Neuronal stem cell (in vitro differentiated cells): ENCODE data around the gene WDFY3. TPM values are rescaled to one million over a fixed set of nuclear protein-coding genes. Genes with fewer than 3 reads are reported as not detected.

Experiments
- DNase-seq: peaks from one replicate; pipeline ENCODE4 v3.0.0-alpha.2; 2013; ENCODE audit warnings: low spot score
- H2AFZ ChIP-seq: one replicate; pipeline ENCODE4 v1.6.1; 2013; ENCODE audit warnings: mild to moderate bottlenecking, low read length, inconsistent platforms
- H2AK5ac ChIP-seq: 2 replicates; pipeline ENCODE4 v1.6.1; 2013; ENCODE audit warnings: low read depth, mild to moderate bottlenecking, inconsistent platforms, low read length, moderate library complexity, mixed read lengths
- H2BK120ac ChIP-seq: 2 replicates; pipeline ENCODE4 v1.6.1; 2013; ENCODE audit warnings: low read depth, mild to moderate bottlenecking, inconsistent platforms, low read length, moderate library complexity, mixed read lengths
- H2BK12ac ChIP-seq: one replicate; pipeline ENCODE4 v1.6.1; 2013; ENCODE audit warnings: low read length, inconsistent platforms
- H2BK15ac ChIP-seq: 2 replicates; pipeline ENCODE4 v1.6.1; 2013; ENCODE audit warnings: mild to moderate bottlenecking, low read length, inconsistent platforms, mixed read lengths
- H2BK5ac ChIP-seq: one replicate; pipeline ENCODE4 v1.6.1; 2013; ENCODE audit warnings: inconsistent platforms, mild to moderate bottlenecking, low read length, moderate library complexity
- H3K14ac ChIP-seq: one replicate; pipeline ENCODE4 v1.6.1; 2013; ENCODE audit warnings: low read length, inconsistent platforms
- H3K18ac ChIP-seq: 2 replicates; pipeline ENCODE4 v1.6.1; 2013; ENCODE audit warnings: low read length, inconsistent platforms
- H3K23ac ChIP-seq: 2 replicates; pipeline ENCODE4 v1.6.1; 2013; ENCODE audit warnings: low read depth, mild to moderate bottlenecking, mixed read lengths, low read length, inconsistent platforms; ENCODE audit not compliant: poor library complexity
- H3K27ac ChIP-seq: replicated peaks from 3 replicates; pipeline ENCODE4 v1.5.1; 2013; ENCODE audit warnings: low read length, inconsistent platforms
- H3K27me3 ChIP-seq, 3 experiments: 2 replicates each; pipeline ENCODE4 v1.6.1; 2013; ENCODE audit warnings: low read length in 3 of 3, mild to moderate bottlenecking in 2 of 3, inconsistent platforms in 1 of 3, low read depth in 1 of 3, mixed read lengths in 1 of 3, moderate library complexity in 1 of 3; ENCODE audit not compliant: control insufficient read depth in 3 of 3, insufficient read depth in 3 of 3
- H3K36me3 ChIP-seq, 2 donors: replicated peaks in 1 of 2; 2 replicates each; pipeline ENCODE4 v1.6.1; 2013; ENCODE audit warnings: low read length in 2 of 2; ENCODE audit not compliant: control insufficient read depth in 2 of 2, insufficient read depth in 2 of 2
- H3K4ac ChIP-seq: 2 replicates; pipeline ENCODE4 v1.6.1; 2013; ENCODE audit warnings: inconsistent platforms, mild to moderate bottlenecking, low read length, moderate library complexity
- H3K4me1 ChIP-seq, 2 donors: 1 replicate in 1 of 2; 2 replicates in 1 of 2; pipeline ENCODE4 v1.6.1; 2013; ENCODE audit warnings: low read length in 2 of 2, low read depth in 1 of 2; ENCODE audit not compliant: control insufficient read depth in 2 of 2, insufficient read depth in 1 of 2
- H3K4me2 ChIP-seq: one replicate; pipeline ENCODE4 v1.6.1; 2013; ENCODE audit warnings: mild to moderate bottlenecking, low read length, inconsistent platforms; ENCODE audit not compliant: insufficient read depth, poor library complexity, severe bottlenecking
- H3K4me3 ChIP-seq, 2 donors: 2 replicates each; pipeline ENCODE4 v1.5.1; 2013; ENCODE audit warnings: low read length in 2 of 2, mild to moderate bottlenecking in 2 of 2, inconsistent platforms in 1 of 2, moderate library complexity in 1 of 2
- H3K79me1 ChIP-seq: one replicate; pipeline ENCODE4 v1.6.1; 2013; ENCODE audit warnings: low read depth, mild to moderate bottlenecking, inconsistent platforms, low read length, moderate library complexity
- H3K9ac ChIP-seq: one replicate; pipeline ENCODE4 v1.6.1; 2013; ENCODE audit warnings: mild to moderate bottlenecking, low read depth, low read length, inconsistent platforms; ENCODE audit not compliant: poor library complexity
- H3K9me3 ChIP-seq, 2 donors: replicated peaks in 1 of 2; 2 replicates each; pipeline versions ENCODE3 to v1.6.1; 2013; ENCODE audit warnings: low read length in 2 of 2, mild to moderate bottlenecking in 2 of 2, inconsistent platforms in 1 of 2, low read depth in 1 of 2, mixed read lengths in 1 of 2, moderate library complexity in 1 of 2; ENCODE audit not compliant: control insufficient read depth in 2 of 2, insufficient read depth in 1 of 2
- H4K8ac ChIP-seq: one replicate; pipeline ENCODE4 v1.6.1; 2013; ENCODE audit warnings: low read depth, mild to moderate bottlenecking, inconsistent platforms, low read length, moderate library complexity
- H4K91ac ChIP-seq: one replicate; pipeline ENCODE4 v1.6.1; 2013; ENCODE audit warnings: low read length, low read depth, mild to moderate bottlenecking, inconsistent platforms; ENCODE audit not compliant: poor library complexity
- WGBS, 2 donors: extraction: QIAGEN DNeasy Blood & Tissue Kit; methylation state at CpG; one replicate each; pipeline ENCODE4 v1.1.7; 2013; ENCODE audit warnings: missing lambda C conversion rate in 2 of 2, mixed read lengths in 1 of 2; ENCODE audit not compliant: insufficient read length in 2 of 2, insufficient replicate concordance in 1 of 2; ENCODE audit errors: extremely low coverage in 2 of 2; 5-methylcytosine and 5-hydroxymethylcytosine counted together
- polyA plus RNA-seq, 2 experiments: library from polyadenylated mRNA; stranded (reverse); fragments of 200-250 nt; gene quantifications; one replicate each; pipeline ENCODE4 v1.2.3, GENCODE V29; 2013

WDFY3 gene
- 13.0 TPM for polyA plus RNA-seq (2013, experiment 1 of 2)
- polyA plus RNA-seq (2013, experiment 2 of 2), result 13.3 TPM

GRCh38 chr4:84966382-84967242 is at the start of gene WDFY3:
Gene WDFY3, minus strand, starts transcription at chr4:84966690. Its CDS starts 106,099 bp downstream, at chr4:84860591.
- DNase-seq, result peak; percentile 70
- peaks cover 0 to 5% of the 10 kb centered on the region in 2 donors for H3K9me3 ChIP-seq
- peak within 1 kb of the TSS; percentile 94 for H3K14ac ChIP-seq
- H3K36me3 ChIP-seq, result peaks cover 0 to 10% of the 10 kb centered on the region in 2 donors
- no peaks in the 10 kb centered on the region for H3K27me3 ChIP-seq
- peak within 1 kb of the TSS; percentile 100 for H3K18ac ChIP-seq
- no peak within 1 kb of the TSS for H2BK120ac ChIP-seq
- H3K27ac ChIP-seq, result peak within 1 kb of the TSS; percentile 91
- H4K91ac ChIP-seq, result no peak within 1 kb of the TSS
- peak within 1 kb of the TSS; percentile 40 for H2BK15ac ChIP-seq
- peak within 1 kb of the TSS; percentile 86 for H2AFZ ChIP-seq
- peak within 1 kb of the TSS; percentile 89 for H4K8ac ChIP-seq
- peak within 1 kb of the TSS; percentile 87 for H3K4me2 ChIP-seq
- H2BK12ac ChIP-seq, result no peak within 1 kb of the TSS
- peak within 1 kb of the TSS; percentile 63 for H2AK5ac ChIP-seq
- peak within 1 kb of the TSS; percentile 66 for H2BK5ac ChIP-seq
- WGBS, 2 donors, result no CpG with 5 or more reads among the region's 58 CpGs
- peak within 1 kb of the TSS; percentile 98 for H3K9ac ChIP-seq
- H3K4me1 ChIP-seq, result peaks cover 4 to 16% of the 10 kb centered on the region in 2 donors
- peak within 1 kb of the TSS; percentile 76 for H3K4ac ChIP-seq
- no peaks in the 10 kb centered on the region for H3K79me1 ChIP-seq
- peak within 1 kb of the TSS; percentile 79 to 99 for H3K4me3 ChIP-seq
- H3K23ac ChIP-seq, result peak within 1 kb of the TSS; percentile 97

GRCh38 chr4:85005865-85006377 is 39.4 kb upstream of the WDFY3 start:
- H3K4me1 ChIP-seq, result no peaks in the 10 kb centered on the region
- H3K9ac ChIP-seq, result no peak overlapping the region
- H3K4me3 ChIP-seq, result no peak overlapping the region
- no peak overlapping the region for H3K4ac ChIP-seq
- no peak overlapping the region for H2AFZ ChIP-seq
- no peak overlapping the region for H2BK12ac ChIP-seq
- no peaks in the 10 kb centered on the region for H3K9me3 ChIP-seq
- no peaks in the 10 kb centered on the region for H3K79me1 ChIP-seq
- H4K91ac ChIP-seq, result no peak overlapping the region
- H3K18ac ChIP-seq, result no peak overlapping the region
- no peaks in the 10 kb centered on the region for H3K36me3 ChIP-seq
- no peak overlapping the region for H2BK120ac ChIP-seq
- no peak overlapping the region for H2BK15ac ChIP-seq
- H3K4me2 ChIP-seq, result no peak overlapping the region
- H4K8ac ChIP-seq, result no peak overlapping the region
- no CpG with 5 or more reads among the region's 2 CpGs for WGBS, 2 donors
- no peak overlapping the region for H3K27ac ChIP-seq
- no peak for DNase-seq
- no peak overlapping the region for H3K23ac ChIP-seq
- H2BK5ac ChIP-seq, result no peak overlapping the region
- no peak overlapping the region for H2AK5ac ChIP-seq
- H3K27me3 ChIP-seq, result no peaks in the 10 kb centered on the region
- no peak overlapping the region for H3K14ac ChIP-seq

GRCh38 chr4:85000343-85000742 is 33.9 kb upstream of the WDFY3 start:
- no peak overlapping the region for H2AK5ac ChIP-seq
- H3K4me3 ChIP-seq, result no peak overlapping the region
- no peak overlapping the region for H3K14ac ChIP-seq
- H3K79me1 ChIP-seq, result no peaks in the 10 kb centered on the region
- H3K27me3 ChIP-seq, result no peaks in the 10 kb centered on the region
- no peak overlapping the region for H2AFZ ChIP-seq
- no peaks in the 10 kb centered on the region for H3K9me3 ChIP-seq
- H2BK15ac ChIP-seq, result no peak overlapping the region
- H3K23ac ChIP-seq, result no peak overlapping the region
- H3K27ac ChIP-seq, result no peak overlapping the region
- H2BK12ac ChIP-seq, result no peak overlapping the region
- no peak overlapping the region for H4K8ac ChIP-seq
- no peak overlapping the region for H3K4me2 ChIP-seq
- H3K9ac ChIP-seq, result no peak overlapping the region
- DNase-seq, result no peak
- H2BK120ac ChIP-seq, result no peak overlapping the region
- no peak overlapping the region for H3K18ac ChIP-seq
- no peaks in the 10 kb centered on the region for H3K4me1 ChIP-seq
- H3K36me3 ChIP-seq, result no peaks in the 10 kb centered on the region
- H4K91ac ChIP-seq, result no peak overlapping the region
- H2BK5ac ChIP-seq, result no peak overlapping the region
- 100% methylated on average over 1 of the region's 3 CpGs; no CpG with 5 or more reads in 1 of the 2 donors for WGBS, 2 donors
- no peak overlapping the region for H3K4ac ChIP-seq

- Histone ChIP-seq H3K9ac (no peak overlapping the region), H3K36me3 (no peaks in the 10 kb centered on the region), H3K4me3 (no peak overlapping the region), H3K4me2 (no peak overlapping the region), H3K18ac (no peak overlapping the region), H3K27ac (no peak overlapping the region), H3K4me1 (no peaks in the 10 kb centered on the region), H3K14ac (no peak overlapping the region), H2AK5ac (no peak overlapping the region), H3K9me3 (no peaks in the 10 kb centered on the region), H2BK120ac (no peak overlapping the region), H2BK15ac (no peak overlapping the region), H4K91ac (no peak overlapping the region), H3K23ac (no peak overlapping the region), H2AFZ (no peak overlapping the region), H4K8ac (no peak overlapping the region), H3K79me1 (no peaks in the 10 kb centered on the region), H3K27me3 (no peaks in the 10 kb centered on the region), H2BK12ac (no peak overlapping the region), H3K4ac (no peak overlapping the region), H2BK5ac (no peak overlapping the region)
- no CpG with 5 or more reads among the region's 3 CpGs for WGBS, 2 donors
- no peak for DNase-seq
Measured at GRCh38 chr4:84995386-84995785, 28.9 kb upstream of the WDFY3 start.
